H9 (cell line): Measurements from ENCODE around the gene PSMA6. TPM values are rescaled to one million over a fixed set of nuclear protein-coding genes. Genes with fewer than 3 reads are reported as not detected.

Source experiments
- DNase-seq: peaks from one replicate; pipeline ENCODE4 v3.0.0-alpha.2; 2017
- H2AFZ ChIP-seq: one replicate; pipeline ENCODE4 v1.6.1; 2013; ENCODE audit warnings: mild to moderate bottlenecking, low read length, control low read depth, moderate library complexity
- H2AK5ac ChIP-seq: 2 replicates; pipeline ENCODE4 v1.6.1; 2013; ENCODE audit warnings: low read length, control low read depth, mixed read lengths; ENCODE audit not compliant: insufficient read length
- H2BK120ac ChIP-seq: one replicate; pipeline ENCODE4 v1.6.1; 2013; ENCODE audit warnings: low read depth, mild to moderate bottlenecking, low read length, control low read depth, inconsistent platforms; ENCODE audit not compliant: poor library complexity, severe bottlenecking
- H2BK12ac ChIP-seq: 2 replicates; pipeline ENCODE4 v1.6.1; 2013; ENCODE audit warnings: low read length, control low read depth, mixed read lengths, low read depth; ENCODE audit not compliant: insufficient read length
- H2BK15ac ChIP-seq: 2 replicates; pipeline ENCODE4 v1.6.1; 2013; ENCODE audit warnings: low read depth, low read length, control low read depth
- H2BK20ac ChIP-seq: one replicate; pipeline ENCODE4 v1.6.1; 2013; ENCODE audit warnings: low read depth, mild to moderate bottlenecking, low read length, control low read depth, inconsistent platforms; ENCODE audit not compliant: poor library complexity, severe bottlenecking
- H2BK5ac ChIP-seq: 2 replicates; pipeline ENCODE4 v1.6.1; 2013; ENCODE audit warnings: low read length, control low read depth, mixed read lengths; ENCODE audit not compliant: insufficient read length
- H3K14ac ChIP-seq: 2 replicates; pipeline ENCODE4 v1.6.1; 2013; ENCODE audit warnings: low read length, control low read depth; ENCODE audit not compliant: insufficient read depth
- H3K18ac ChIP-seq: 2 replicates; pipeline ENCODE4 v1.6.1; 2013; ENCODE audit warnings: low read depth, mild to moderate bottlenecking, mixed read lengths, low read length, control low read depth; ENCODE audit not compliant: insufficient read length
- H3K23ac ChIP-seq: 2 replicates; pipeline ENCODE4 v1.6.1; 2013; ENCODE audit warnings: low read length, control low read depth, mixed read lengths, low read depth; ENCODE audit not compliant: insufficient read length
- H3K23me2 ChIP-seq: 2 replicates; pipeline ENCODE4 v1.6.1; 2013; ENCODE audit warnings: low read depth, mild to moderate bottlenecking, mixed read lengths, low read length, control low read depth; ENCODE audit not compliant: insufficient read length, poor library complexity, severe bottlenecking
- H3K27ac ChIP-seq: 2 replicates; pipeline ENCODE4 v1.5.1; 2013; ENCODE audit warnings: low read length, control low read depth, mixed read lengths, low read depth; ENCODE audit not compliant: insufficient read length
- H3K27me3 ChIP-seq: 2 replicates; pipeline ENCODE4 v1.6.1; 2013; ENCODE audit warnings: low read length, control low read depth, inconsistent platforms; ENCODE audit not compliant: insufficient read depth
- H3K4ac ChIP-seq: 2 replicates; pipeline ENCODE4 v1.6.1; 2013; ENCODE audit warnings: low read depth, mild to moderate bottlenecking, control low read depth, inconsistent platforms, low read length, moderate library complexity
- H3K4me1 ChIP-seq: 2 replicates; pipeline ENCODE4 v1.6.1; 2013; ENCODE audit warnings: low read length, control low read depth, inconsistent platforms; ENCODE audit not compliant: insufficient read depth
- H3K4me2 ChIP-seq: 2 replicates; pipeline ENCODE4 v1.6.1; 2013; ENCODE audit warnings: low read length, control low read depth, mixed read lengths; ENCODE audit not compliant: insufficient read length, insufficient read depth
- H3K56ac ChIP-seq: 2 replicates; pipeline ENCODE4 v1.6.1; 2013; ENCODE audit warnings: low read depth, mild to moderate bottlenecking, mixed read lengths, low read length, control low read depth; ENCODE audit not compliant: insufficient read length
- H3K79me1 ChIP-seq: 2 replicates; pipeline ENCODE4 v1.6.1; 2013; ENCODE audit warnings: low read depth, mild to moderate bottlenecking, moderate library complexity, low read length, control low read depth, inconsistent platforms; ENCODE audit not compliant: insufficient read depth, poor library complexity, severe bottlenecking
- H3K79me2 ChIP-seq: 2 replicates; pipeline ENCODE4 v1.6.1; 2013; ENCODE audit warnings: low read length, control low read depth, inconsistent platforms; ENCODE audit not compliant: insufficient read depth
- H3K9ac ChIP-seq: 2 replicates; pipeline ENCODE4 v1.6.1; 2013; ENCODE audit warnings: low read length, control low read depth, mixed read lengths; ENCODE audit not compliant: insufficient read length; ENCODE audit errors: extremely low read depth
- H3K9me3 ChIP-seq: one replicate; pipeline ENCODE4 v1.6.1; 2013; ENCODE audit warnings: low read depth, low read length, inconsistent platforms; ENCODE audit not compliant: control insufficient read depth
- H3T11ph ChIP-seq: one replicate; pipeline ENCODE4 v1.6.1; 2013; ENCODE audit warnings: mild to moderate bottlenecking, low read length, control low read depth, inconsistent platforms
- H4K20me1 ChIP-seq: one replicate; pipeline ENCODE4 v1.6.1; 2013; ENCODE audit not compliant: control insufficient read depth, insufficient read length, insufficient read depth
- H4K5ac ChIP-seq: 2 replicates; pipeline ENCODE4 v1.6.1; 2013; ENCODE audit warnings: low read depth, mild to moderate bottlenecking, mixed read lengths, low read length, control low read depth; ENCODE audit not compliant: insufficient read length
- H4K8ac ChIP-seq: replicated peaks from 2 replicates; pipeline ENCODE4 v1.6.1; 2013; ENCODE audit warnings: low read length, control low read depth, mixed read lengths, low read depth; ENCODE audit not compliant: insufficient read length
- H4K91ac ChIP-seq: 2 replicates; pipeline ENCODE4 v1.6.1; 2013; ENCODE audit warnings: low read depth, mild to moderate bottlenecking, moderate library complexity, mixed read lengths, low read length, control low read depth; ENCODE audit not compliant: insufficient read length
- H3K27ac Mint-ChIP-seq, 3 experiments: 2 replicates in 2 of 3; 3 replicates in 1 of 3; pipeline ENCODE4 v1.8.0; 2020 to 2021; ENCODE audit warnings: mixed read lengths in 3 of 3, mild to moderate bottlenecking in 1 of 3, moderate library complexity in 1 of 3
- H3K27me3 Mint-ChIP-seq: 2 replicates; pipeline ENCODE4 v1.8.0; 2021; ENCODE audit warnings: low read depth, mild to moderate bottlenecking, moderate library complexity, mixed read lengths
- H3K36me3 Mint-ChIP-seq, 3 experiments: 2 replicates in 2 of 3; 3 replicates in 1 of 3; pipeline ENCODE4 v1.8.0; 2020 to 2021; ENCODE audit warnings: low read depth in 3 of 3, mixed read lengths in 3 of 3; ENCODE audit not compliant: insufficient read depth in 1 of 3
- H3K4me1 Mint-ChIP-seq, 2 experiments: 2 replicates each; pipeline ENCODE4 v1.8.0; 2020; ENCODE audit warnings: mixed read lengths in 2 of 2
- H3K4me3 Mint-ChIP-seq, 2 experiments: 2 replicates in 1 of 2; 3 replicates in 1 of 2; pipeline ENCODE4 v1.8.0; 2020 to 2021; ENCODE audit warnings: mild to moderate bottlenecking in 2 of 2, mixed read lengths in 2 of 2, moderate library complexity in 1 of 2
- H3K9me3 Mint-ChIP-seq, 2 experiments: 2 replicates in 1 of 2; 3 replicates in 1 of 2; pipeline ENCODE4 v1.8.0; 2020; ENCODE audit warnings: mild to moderate bottlenecking in 2 of 2, mixed read lengths in 2 of 2, moderate library complexity in 1 of 2
- WGBS: extraction: QIAGEN DNeasy Blood & Tissue Kit; methylation state at CpG from one replicate; pipeline ENCODE4 v1.1.7; 2013; ENCODE audit warnings: missing lambda C conversion rate, low lambda C conversion rate, mixed read lengths; ENCODE audit not compliant: insufficient read length; ENCODE audit errors: extremely low coverage; 5-methylcytosine and 5-hydroxymethylcytosine counted together
- total RNA-seq: library from RNA; stranded (reverse); gene quantifications from 2 replicates; pipeline ENCODE4 v1.2.1, GENCODE V29; 2021
- TF ChIP-seq, protein P1 (sequence below): fragments of 200-600 bp; sonication (generic); conservative IDR thresholded peaks from 3 replicates; pipeline ENCODE4 v1.8.0; 2021; ENCODE audit warnings: antibody characterized with exemption, mild to moderate bottlenecking

Gene PSMA6
- total RNA-seq, 1 experiment from 2014 or later = 255 TPM

DNA sequence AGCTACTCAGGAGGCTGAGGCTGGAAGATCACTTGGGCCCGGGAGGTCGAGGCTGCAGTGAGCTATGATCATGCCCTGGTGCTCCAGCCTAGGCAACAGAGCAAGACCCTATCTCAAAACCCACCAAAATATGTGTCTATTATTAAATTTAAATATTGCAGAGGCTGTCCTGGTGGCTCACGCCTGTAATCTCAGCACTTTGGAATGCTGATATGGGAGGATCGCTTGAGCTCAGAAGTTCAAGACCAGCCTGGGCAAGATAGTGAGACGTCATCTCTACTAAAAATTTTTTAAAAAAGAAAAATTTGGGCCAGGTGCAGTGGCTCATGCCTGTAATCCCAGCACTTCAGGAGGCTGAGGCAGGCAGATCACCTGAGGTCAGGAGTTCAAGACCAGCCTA, 13.9 kb downstream of the PSMA6 start:
- Histone ChIP-seq H2BK15ac (no peak overlapping the region), H3K4me1 (no peaks in the 10 kb centered on the region), H2BK20ac (no peak overlapping the region), H2BK120ac (no peak overlapping the region), H3K18ac (no peak overlapping the region), H3K23ac (no peak overlapping the region), H3K14ac (no peak overlapping the region), H4K5ac (no peak overlapping the region), H3T11ph (no peak overlapping the region), H2BK5ac (no peak overlapping the region), H2BK12ac (no peak overlapping the region), H4K91ac (no peak overlapping the region), H3K9me3 (no peaks in the 10 kb centered on the region), H3K27me3 (no peaks in the 10 kb centered on the region), H3K4me2 (no peak overlapping the region), H3K79me1 (peaks cover 10% of the 10 kb centered on the region), H3K9ac (no peak overlapping the region), H3K56ac (no peak overlapping the region), H2AFZ (no peak overlapping the region), H3K4ac (no peak overlapping the region), H4K8ac (no peak overlapping the region), H4K20me1 (no peaks in the 10 kb centered on the region), H3K27ac (no peak overlapping the region), H3K79me2 (peaks cover 18% of the 10 kb centered on the region; the same call in 1 of the 2 replicates), H3K23me2 (no peaks in the 10 kb centered on the region), H2AK5ac (no peak overlapping the region)
- Mint-ChIP-seq H3K4me1 (0 out of 4 replicates have a peak, but pooled peaks cover 0 to 3% of the 10 kb centered on the region in 2 experiments), H3K9me3 (no peaks in the 10 kb centered on the region), H3K36me3 (peaks cover 13 to 32% (median 31%) of the 10 kb centered on the region in 3 experiments), H3K4me3 (no peak overlapping the region), H3K27ac (no peak overlapping the region), H3K27me3 (no peaks in the 10 kb centered on the region)
- TF ChIP-seq, protein P1, sequence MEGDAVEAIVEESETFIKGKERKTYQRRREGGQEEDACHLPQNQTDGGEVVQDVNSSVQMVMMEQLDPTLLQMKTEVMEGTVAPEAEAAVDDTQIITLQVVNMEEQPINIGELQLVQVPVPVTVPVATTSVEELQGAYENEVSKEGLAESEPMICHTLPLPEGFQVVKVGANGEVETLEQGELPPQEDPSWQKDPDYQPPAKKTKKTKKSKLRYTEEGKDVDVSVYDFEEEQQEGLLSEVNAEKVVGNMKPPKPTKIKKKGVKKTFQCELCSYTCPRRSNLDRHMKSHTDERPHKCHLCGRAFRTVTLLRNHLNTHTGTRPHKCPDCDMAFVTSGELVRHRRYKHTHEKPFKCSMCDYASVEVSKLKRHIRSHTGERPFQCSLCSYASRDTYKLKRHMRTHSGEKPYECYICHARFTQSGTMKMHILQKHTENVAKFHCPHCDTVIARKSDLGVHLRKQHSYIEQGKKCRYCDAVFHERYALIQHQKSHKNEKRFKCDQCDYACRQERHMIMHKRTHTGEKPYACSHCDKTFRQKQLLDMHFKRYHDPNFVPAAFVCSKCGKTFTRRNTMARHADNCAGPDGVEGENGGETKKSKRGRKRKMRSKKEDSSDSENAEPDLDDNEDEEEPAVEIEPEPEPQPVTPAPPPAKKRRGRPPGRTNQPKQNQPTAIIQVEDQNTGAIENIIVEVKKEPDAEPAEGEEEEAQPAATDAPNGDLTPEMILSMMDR = no peak
- DNase-seq = no peak
- WGBS = no CpG with 5 or more reads among the region's 5 CpGs
